HG03520 (cell line): ENCODE results near the gene NHSL1.

Source experiments
- ATAC-seq: cut with Tn5 transposase; IDR thresholded peaks from one replicate; pipeline ENCODE4 v1.9.1; 2021; ENCODE audit warnings: mild to moderate bottlenecking, moderate library complexity; ENCODE audit not compliant: unreplicated experiment

NHSL1 gene

DNA sequence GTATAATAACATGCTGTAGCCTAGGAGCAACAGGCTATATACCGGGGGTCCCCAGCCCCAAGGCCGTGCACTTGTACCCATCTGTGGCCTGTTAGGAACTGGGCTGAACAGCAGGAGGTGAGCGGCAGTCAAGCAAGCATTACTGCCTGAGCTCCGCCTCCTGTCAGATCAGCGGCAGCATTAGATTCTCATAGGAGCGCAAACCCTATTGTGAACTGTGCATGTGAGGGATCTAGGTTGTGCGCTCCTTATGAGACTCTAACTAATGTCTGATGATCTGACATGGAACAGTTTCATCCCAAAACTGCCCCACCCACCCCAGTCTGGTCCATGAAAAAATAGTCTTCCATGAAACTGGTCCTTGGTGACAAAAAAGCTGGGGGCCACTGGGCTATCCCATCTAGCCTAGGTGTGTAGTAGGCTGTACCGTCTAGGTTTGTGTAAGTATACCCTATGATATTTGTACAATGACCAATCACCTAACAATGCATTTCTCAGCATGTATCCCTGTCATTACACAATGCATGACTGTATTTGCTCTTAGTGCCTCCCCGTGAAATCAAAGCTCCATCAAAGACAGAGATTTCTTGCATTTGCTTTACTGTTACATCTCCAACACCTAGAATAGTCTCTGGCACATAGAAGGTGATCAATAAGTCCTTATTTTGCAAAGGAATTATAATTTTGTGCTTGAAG lies 30.8 kb downstream of the NHSL1 start:
- no peak for ATAC-seq

DNA sequence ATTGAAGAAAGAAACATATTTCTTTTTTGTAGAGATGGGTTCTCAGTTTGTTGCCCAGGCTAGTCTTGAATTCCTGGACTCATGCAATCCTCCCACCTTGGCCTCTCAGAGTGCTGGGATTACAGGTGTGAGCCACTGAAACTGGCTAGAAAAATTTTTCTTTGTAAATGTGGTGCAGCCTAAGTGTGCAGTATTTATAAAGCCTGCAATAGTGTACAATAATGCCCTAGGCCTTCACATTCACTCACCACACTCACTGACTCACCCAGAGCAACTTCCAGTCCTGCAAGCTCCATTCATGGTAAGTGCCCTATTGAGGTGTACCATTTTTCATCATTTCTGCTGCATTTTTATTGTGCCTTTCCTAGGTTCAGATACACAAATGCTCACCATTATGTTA lies 31.4 kb downstream of the NHSL1 start:
- ATAC-seq: no peak

- no peak for ATAC-seq
Observed at GRCh38 chr6:138465007-138465645, 34.2 kb downstream of the NHSL1 start.

GRCh38 chr6:138464085-138464484 lies 35.2 kb downstream of the NHSL1 start:
- ATAC-seq: no peak

DNA sequence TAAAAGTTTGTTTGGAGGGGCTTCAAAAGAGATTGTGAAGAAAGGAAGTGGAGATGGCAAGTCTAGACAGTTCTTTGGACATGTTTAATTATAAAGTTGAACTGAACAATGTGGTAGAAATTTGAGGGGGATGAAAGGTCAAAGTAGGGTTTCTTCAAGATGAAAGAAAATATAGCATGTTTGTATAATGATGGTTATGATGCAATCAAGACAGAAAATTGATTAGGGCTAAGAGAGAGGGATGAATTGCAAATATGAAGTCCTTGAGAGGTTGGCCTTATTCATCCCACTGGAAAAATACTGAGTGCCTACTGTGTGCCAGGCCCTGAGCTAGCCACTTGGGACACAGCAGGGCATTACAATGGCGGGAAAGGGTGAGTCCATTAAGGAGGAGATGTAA lies 37.6 kb downstream of the NHSL1 start:
- ATAC-seq: no peak

- peak; percentile 3 for ATAC-seq
Observed at GRCh38 chr6:138456401-138456790, 42.9 kb downstream of the NHSL1 start.

- peak; percentile 97 for ATAC-seq
Observed at GRCh38 chr6:138455746-138456400, 43.4 kb downstream of the NHSL1 start.

DNA sequence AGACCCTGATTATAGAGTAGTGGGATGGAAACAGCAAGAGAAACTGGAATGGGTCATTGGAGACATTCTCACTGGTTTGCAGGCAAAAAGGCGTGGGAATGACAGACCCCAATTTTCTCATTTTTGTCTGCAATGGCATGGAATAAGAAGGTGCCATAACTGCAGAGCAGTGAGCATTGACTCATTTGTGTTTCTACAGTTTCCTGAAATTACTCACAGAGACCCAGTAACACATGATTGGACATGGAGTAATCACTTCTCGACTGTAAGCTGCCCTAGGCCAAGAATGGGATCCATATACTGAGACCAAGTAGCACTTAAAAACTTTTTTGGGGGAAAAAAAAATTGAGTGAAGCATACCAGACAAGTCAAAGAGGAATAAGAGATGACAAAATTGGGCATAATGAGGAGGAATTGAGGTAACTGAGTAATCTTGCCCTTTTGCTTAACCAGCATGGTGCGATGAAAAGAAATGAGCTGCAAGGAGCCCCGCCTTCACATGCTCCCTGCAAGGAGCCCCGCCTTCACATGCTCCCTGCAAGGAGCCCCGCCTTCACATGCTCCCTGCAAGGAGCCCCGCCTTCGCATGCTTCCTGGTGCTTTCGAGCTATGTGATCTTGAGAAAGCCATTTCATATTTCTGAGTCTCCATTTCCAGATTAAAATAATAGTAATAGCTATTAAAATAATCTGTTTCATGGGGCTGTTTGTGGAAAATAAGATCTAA lies 44.1 kb downstream of the NHSL1 start:
- ATAC-seq: peak; percentile 37

DNA sequence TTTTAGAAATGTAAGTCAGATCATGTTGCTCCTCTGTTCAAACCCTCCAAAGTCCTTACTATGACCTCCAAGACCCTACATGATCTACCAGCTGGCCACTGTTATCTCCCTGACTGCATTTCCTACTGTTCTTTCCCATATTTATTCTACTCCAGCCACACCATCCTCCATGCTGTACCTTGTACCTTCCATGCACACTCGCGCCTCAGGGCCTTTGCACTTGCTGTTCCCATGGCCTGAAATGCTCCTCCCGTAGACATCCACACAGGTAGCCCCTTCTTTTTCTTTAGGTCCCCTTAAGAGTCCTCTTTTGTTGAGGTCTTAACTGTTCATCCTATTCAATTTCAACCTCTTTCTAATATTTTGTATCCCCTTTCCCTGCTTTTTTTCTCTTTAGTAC lies 48.3 kb downstream of the NHSL1 start:
- ATAC-seq: no peak

DNA sequence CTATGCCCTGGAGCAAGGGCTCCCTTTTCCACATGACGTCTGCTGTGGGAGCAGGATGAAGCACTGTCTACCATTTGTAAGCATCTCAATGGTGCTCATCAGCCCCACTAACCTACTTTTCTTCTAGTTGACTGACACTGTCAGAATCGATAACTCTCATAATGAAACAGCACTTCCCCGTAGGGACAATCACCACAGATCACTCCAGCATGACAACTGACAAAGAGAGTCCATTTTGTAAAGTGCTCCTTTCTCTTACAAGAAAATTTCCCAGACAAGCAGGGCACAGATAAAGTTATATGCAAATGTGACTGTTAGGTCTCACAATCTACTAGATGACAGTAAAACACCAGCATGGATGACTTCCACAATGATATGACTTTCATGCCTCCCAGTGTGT lies 48.8 kb downstream of the NHSL1 start:
- no peak for ATAC-seq

GRCh38 chr6:138446821-138447220 lies 52.5 kb downstream of the NHSL1 start:
- no peak for ATAC-seq

DNA sequence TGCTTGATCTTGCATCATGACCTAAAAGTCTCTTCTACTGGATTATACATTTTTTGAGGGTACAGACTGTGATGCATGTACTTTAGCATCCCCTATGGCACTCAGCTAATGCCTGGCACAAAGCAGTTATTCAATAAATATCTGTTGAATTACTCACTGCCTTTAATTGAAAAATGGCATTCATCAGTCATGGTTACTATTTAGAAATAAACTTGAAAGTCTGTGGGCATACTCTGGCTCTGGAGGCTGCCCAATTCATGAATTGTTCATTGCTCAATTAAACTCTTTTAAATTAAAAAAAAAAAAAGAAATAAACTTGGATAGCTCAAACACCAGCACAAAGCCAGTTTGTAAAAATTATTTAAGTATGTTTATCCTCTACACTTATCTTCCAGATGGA lies 55.3 kb downstream of the NHSL1 start:
- no peak for ATAC-seq

DNA sequence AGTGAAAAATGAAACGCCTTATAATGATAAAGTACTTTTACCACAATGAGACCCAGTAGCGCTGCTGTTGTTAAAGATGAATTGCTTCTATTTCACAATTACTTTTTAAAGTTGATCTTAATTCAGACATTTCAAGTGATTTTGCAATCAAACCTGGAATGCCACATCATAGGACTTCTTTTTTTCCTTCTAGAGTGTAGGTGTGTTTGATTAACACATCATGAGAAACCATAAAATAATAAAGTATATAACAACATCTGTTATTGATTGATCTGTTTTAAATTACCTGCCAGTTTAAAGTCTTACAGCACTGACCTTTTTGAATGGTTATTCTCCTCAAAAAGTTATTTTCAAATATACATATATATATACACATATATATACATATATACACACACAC lies 56.6 kb downstream of the NHSL1 start:
- no peak for ATAC-seq

GRCh38 chr6:138441965-138442364 lies 57.3 kb downstream of the NHSL1 start:
- no peak for ATAC-seq

DNA sequence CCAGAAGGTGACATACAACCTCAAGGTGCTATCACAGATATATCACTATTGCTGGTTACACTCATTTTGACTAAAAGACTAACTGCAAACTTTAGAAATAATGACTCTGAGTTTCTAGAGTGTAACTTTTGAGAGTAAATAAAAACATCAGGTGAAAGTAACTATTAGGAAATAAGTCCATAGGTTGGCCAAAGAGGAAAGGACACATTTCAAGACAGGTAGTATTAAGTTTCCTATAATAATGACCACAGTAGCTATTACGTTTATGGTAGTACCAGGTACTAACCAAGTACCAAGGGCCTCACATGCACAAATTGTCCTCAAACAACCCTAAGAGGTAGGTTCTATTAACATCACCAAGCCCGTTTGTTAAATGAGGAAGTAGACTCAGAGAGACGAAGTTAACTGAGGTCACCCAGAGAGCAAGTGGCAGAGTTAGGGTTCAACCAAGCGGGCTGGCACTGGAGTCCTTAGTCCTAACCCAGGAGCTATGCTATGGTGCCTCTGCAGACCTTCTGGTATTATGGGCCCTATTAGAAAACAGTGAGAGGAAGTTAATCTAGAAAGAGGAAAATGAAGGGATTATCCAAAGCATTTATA lies 58.4 kb downstream of the NHSL1 start:
- ATAC-seq: no peak

- ATAC-seq: no peak
Observed at GRCh38 chr6:138440296-138440695, 59.0 kb downstream of the NHSL1 start.

- ATAC-seq: no peak
Observed at GRCh38 chr6:138439546-138439945, 59.7 kb downstream of the NHSL1 start.

GRCh38 chr6:138434925-138435324 lies 64.4 kb downstream of the NHSL1 start:
- ATAC-seq: no peak

DNA sequence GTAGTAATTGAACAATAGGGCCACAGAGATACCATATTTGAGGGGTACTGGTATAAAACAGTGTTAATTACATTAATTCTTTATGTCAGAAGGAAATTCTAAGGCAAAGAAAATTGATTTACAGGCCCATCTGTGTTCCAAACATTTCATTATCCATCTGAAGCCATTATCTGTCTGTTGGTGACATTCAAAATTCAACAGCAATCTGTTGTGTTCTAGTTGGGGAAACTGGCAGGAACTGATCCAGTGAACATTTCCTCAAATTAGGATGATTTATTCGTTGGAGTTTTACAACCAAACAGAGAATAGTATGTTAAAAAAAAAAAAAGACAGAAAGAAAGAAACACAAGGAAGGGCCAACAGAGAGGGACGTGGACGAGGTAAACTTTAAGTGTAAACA lies 65.2 kb downstream of the NHSL1 start:
- ATAC-seq: no peak

- no peak for ATAC-seq
Observed at GRCh38 chr6:138432063-138432356, 67.3 kb downstream of the NHSL1 start.

- no peak for ATAC-seq
Observed at GRCh38 chr6:138431256-138432062, 67.8 kb downstream of the NHSL1 start.
